AG09309 (cell line): ENCODE data around the gene MYOG.

ENCODE experiments used
- DNase-seq: peaks from one replicate; pipeline ENCODE4 v3.0.0-alpha.2; 2010; ENCODE audit warnings: low read depth
- H3K4me3 ChIP-seq: 2 replicates; pipeline ENCODE4 v1.5.1; 2011; ENCODE audit warnings: mild to moderate bottlenecking, low read depth, low read length, moderate library complexity; ENCODE audit not compliant: control insufficient read depth
- CTCF ChIP-seq: IDR thresholded peaks from 2 replicates; pipeline ENCODE4 v1.5.1; 2011; ENCODE audit warnings: mild to moderate bottlenecking, low read depth, low read length, inconsistent platforms; ENCODE audit not compliant: insufficient read depth, control insufficient read depth; ENCODE audit errors: missing control alignments

Gene MYOG

GRCh38 chr1:203050826-203051225, 35.0 kb downstream of the MYOG start:
- no peak for TF ChIP-seq CTCF
- DNase-seq: no peak
- H3K4me3 ChIP-seq: no peak overlapping the region

GRCh38 chr1:203049576-203050180, 36.1 kb downstream of the MYOG start:
- TF ChIP-seq CTCF: no peak
- DNase-seq: no peak
- no peak overlapping the region for H3K4me3 ChIP-seq

- no peak for DNase-seq
- no peak for TF ChIP-seq CTCF
Measured at GRCh38 chr1:203049077-203049476, 36.7 kb downstream of the MYOG start.

GRCh38 chr1:203048555-203049051, 37.2 kb downstream of the MYOG start:
- DNase-seq: no peak
- no peak for TF ChIP-seq CTCF
- no peak overlapping the region for H3K4me3 ChIP-seq

More at GRCh38 chr1:203049077-203049476, 36.7 kb downstream of the MYOG start:
- no peak overlapping the region for H3K4me3 ChIP-seq

- no peak overlapping the region for H3K4me3 ChIP-seq
- no peak for TF ChIP-seq CTCF
Measured at GRCh38 chr1:203048086-203048485, 37.7 kb downstream of the MYOG start.

GRCh38 chr1:203046984-203047630, 38.7 kb downstream of the MYOG start:
- H3K4me3 ChIP-seq: no peak overlapping the region
- peak; percentile 46 for DNase-seq
- no peak for TF ChIP-seq CTCF

More at GRCh38 chr1:203048086-203048485, 37.7 kb downstream of the MYOG start:
- no peak for DNase-seq
